ENCODE measurements around the gene IGF1.

Gene IGF1

GRCh38 chr12:102390068-102390467 is 90.3 kb downstream of the IGF1 start:
- no peaks in the 10 kb centered on the region for H3K27me3 ChIP-seq (ENCODE audit: insufficient read depth, low read length, poor library complexity, severe bottlenecking)
- no peaks in the 10 kb centered on the region for H4K20me1 ChIP-seq (ENCODE audit: insufficient read depth, low read length, poor library complexity, severe bottlenecking)
- no peaks in the 10 kb centered on the region for H3K9me2 ChIP-seq (replicated peaks; ENCODE audit: low read depth, low read length)
- H3K9ac ChIP-seq (ENCODE audit: low read depth, low read length, poor library complexity, severe bottlenecking), result no peak overlapping the region
- H3K9me3 ChIP-seq (ENCODE audit: insufficient read depth, low read depth, low read length), result no peaks in the 10 kb centered on the region
- H3K79me2 ChIP-seq (ENCODE audit: insufficient read depth, low read length), result no peaks in the 10 kb centered on the region
- H3F3A ChIP-seq (ENCODE audit: low read depth), result no peaks in the 10 kb centered on the region
- TF ChIP-seq EZH2phosphoT487 (IDR thresholded peaks at IDR 0.05; ENCODE audit: borderline replicate concordance) (no peak), CTCF (conservative IDR thresholded peaks at IDR 0.05; ENCODE audit: low read length) (no peak)
- H3K4me3 ChIP-seq (ENCODE audit: low read length, poor library complexity, severe bottlenecking), result no peak overlapping the region
- no peaks in the 10 kb centered on the region for H3K4me1 ChIP-seq (ENCODE audit: insufficient read depth, low read length, poor library complexity, severe bottlenecking)
- H3K36me3 ChIP-seq (ENCODE audit: insufficient read depth, low read length), result no peaks in the 10 kb centered on the region
- H2AFZ ChIP-seq (ENCODE audit: low read length), result no peak overlapping the region
- no peak overlapping the region for H3K4me2 ChIP-seq (ENCODE audit: low read depth, low read length, poor library complexity, severe bottlenecking)

DNA sequence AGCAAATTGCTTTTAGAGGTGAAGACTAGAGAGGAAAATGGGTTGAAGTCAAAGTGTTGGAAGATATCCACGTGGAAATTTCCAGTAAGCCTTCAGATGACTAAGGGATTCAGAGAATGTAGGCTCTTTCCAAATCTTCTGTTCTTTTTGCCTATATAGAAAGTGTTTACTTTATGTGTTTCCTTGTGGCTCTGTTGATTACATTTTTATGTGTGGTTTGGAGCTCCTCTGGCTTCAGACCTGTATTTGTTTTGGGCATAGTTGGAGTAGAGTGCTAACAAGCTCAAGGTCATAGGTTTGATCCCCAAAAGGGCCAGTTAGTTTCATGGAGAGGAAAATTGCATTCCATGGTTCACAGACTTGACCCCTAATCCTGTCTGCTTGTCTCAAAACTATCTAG is 91.9 kb downstream of the IGF1 start:
- Histone ChIP-seq H3K79me2 (ENCODE audit: insufficient read depth, low read length) (no peaks in the 10 kb centered on the region), H3K4me1 (ENCODE audit: insufficient read depth, low read length, poor library complexity, severe bottlenecking) (no peaks in the 10 kb centered on the region), H3K36me3 (ENCODE audit: insufficient read depth, low read length) (no peaks in the 10 kb centered on the region), H3K9ac (ENCODE audit: low read depth, low read length, poor library complexity, severe bottlenecking) (no peak overlapping the region), H3K27me3 (ENCODE audit: insufficient read depth, low read length, poor library complexity, severe bottlenecking) (no peaks in the 10 kb centered on the region), H3F3A (ENCODE audit: low read depth) (no peaks in the 10 kb centered on the region), H3K4me3 (ENCODE audit: low read length, poor library complexity, severe bottlenecking) (no peak overlapping the region), H2AFZ (ENCODE audit: low read length) (no peak overlapping the region), H4K20me1 (ENCODE audit: insufficient read depth, low read length, poor library complexity, severe bottlenecking) (no peaks in the 10 kb centered on the region), H3K9me3 (ENCODE audit: insufficient read depth, low read depth, low read length) (no peaks in the 10 kb centered on the region), H3K4me2 (ENCODE audit: low read depth, low read length, poor library complexity, severe bottlenecking) (no peak overlapping the region), H3K9me2 (replicated peaks; ENCODE audit: low read depth, low read length) (no peaks in the 10 kb centered on the region)
- TF ChIP-seq CTCF (conservative IDR thresholded peaks at IDR 0.05; ENCODE audit: low read length) (no peak), EZH2phosphoT487 (IDR thresholded peaks at IDR 0.05; ENCODE audit: borderline replicate concordance) (no peak)

DNA sequence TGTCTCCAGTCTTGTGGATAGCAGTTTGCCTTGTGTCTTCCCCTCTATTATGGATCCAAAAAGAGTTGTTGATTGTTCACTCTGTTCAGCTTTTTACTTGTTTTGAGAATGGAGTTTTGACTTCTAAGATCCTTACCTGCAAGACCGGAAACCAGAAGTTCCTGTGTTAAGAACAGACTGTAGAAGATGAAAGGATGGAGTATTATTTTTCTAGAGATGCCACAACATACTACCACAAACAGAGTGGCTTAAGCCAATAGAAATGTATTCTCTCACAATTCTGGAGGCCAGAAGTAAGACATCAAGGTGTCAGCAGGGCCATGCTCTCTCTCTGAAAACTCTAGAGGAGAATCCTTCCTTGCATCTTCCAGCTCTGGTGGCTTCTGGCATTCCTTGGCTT is 95.0 kb downstream of the IGF1 start:
- Histone ChIP-seq H3K9ac (ENCODE audit: low read depth, low read length, poor library complexity, severe bottlenecking) (no peak overlapping the region), H3K36me3 (ENCODE audit: insufficient read depth, low read length) (no peaks in the 10 kb centered on the region), H3K79me2 (ENCODE audit: insufficient read depth, low read length) (no peaks in the 10 kb centered on the region), H3F3A (ENCODE audit: low read depth) (no peaks in the 10 kb centered on the region), H2AFZ (ENCODE audit: low read length) (no peak overlapping the region), H3K9me3 (ENCODE audit: insufficient read depth, low read depth, low read length) (no peaks in the 10 kb centered on the region), H3K4me3 (ENCODE audit: low read length, poor library complexity, severe bottlenecking) (no peak overlapping the region), H3K9me2 (replicated peaks; ENCODE audit: low read depth, low read length) (no peaks in the 10 kb centered on the region), H3K4me1 (ENCODE audit: insufficient read depth, low read length, poor library complexity, severe bottlenecking) (no peaks in the 10 kb centered on the region), H4K20me1 (ENCODE audit: insufficient read depth, low read length, poor library complexity, severe bottlenecking) (no peaks in the 10 kb centered on the region), H3K27me3 (ENCODE audit: insufficient read depth, low read length, poor library complexity, severe bottlenecking) (no peaks in the 10 kb centered on the region), H3K4me2 (ENCODE audit: low read depth, low read length, poor library complexity, severe bottlenecking) (no peak overlapping the region)
- no peak for TF ChIP-seq EZH2phosphoT487 (IDR thresholded peaks at IDR 0.05; ENCODE audit: borderline replicate concordance)
- TF ChIP-seq CTCF (conservative IDR thresholded peaks at IDR 0.05; ENCODE audit: low read length), result no peak
